HCT116 (cell line): ENCODE measurements around the gene TCF7.

Experiments used
- CTCF ChIP-seq, 3 experiments: fragments of 200-600 bp in 1 of 3; sonication (generic) in 1 of 3; IDR thresholded peaks in 2 of 3; conservative IDR thresholded peaks in 1 of 3; 2 replicates each; pipeline ENCODE4 v1.5.1; 2012 to 2017; ENCODE audit warnings: low read depth in 2 of 3, low read length in 2 of 3, antibody characterized with exemption in 1 of 3, borderline replicate concordance in 1 of 3, control low read depth in 1 of 3, mild to moderate bottlenecking in 1 of 3, mixed read lengths in 1 of 3, mixed run types in 1 of 3, moderate library complexity in 1 of 3; ENCODE audit not compliant: insufficient read depth in 1 of 3
- ELF1 ChIP-seq: IDR thresholded peaks from 2 replicates; pipeline ENCODE4 v1.6.1; 2012; ENCODE audit warnings: low read depth, borderline replicate concordance
- EZH2 ChIP-seq: fragments of 200-600 bp; sonication (generic); IDR thresholded peaks from 2 replicates; pipeline ENCODE4 v1.6.1; 2017; ENCODE audit warnings: antibody characterized with exemption, mixed run types
- EZH2phosphoT487 ChIP-seq: fragments of 200-600 bp; IDR thresholded peaks from 2 replicates; pipeline ENCODE4 v1.6.1; 2018; ENCODE audit warnings: antibody characterized with exemption, borderline replicate concordance
- JUND ChIP-seq: IDR thresholded peaks from 2 replicates; pipeline ENCODE4 v1.6.1; 2012
- POLR2A ChIP-seq: IDR thresholded peaks from 2 replicates; pipeline ENCODE4 v1.7.0; 2011; ENCODE audit warnings: borderline replicate concordance; ENCODE audit not compliant: insufficient read depth, insufficient read length; ENCODE audit errors: extremely low read depth
- POLR2AphosphoS5 ChIP-seq: IDR thresholded peaks from 2 replicates; pipeline ENCODE4 v1.6.1; 2011; ENCODE audit warnings: mild to moderate bottlenecking, low read depth, low read length, moderate library complexity
- RAD21 ChIP-seq: IDR thresholded peaks from 2 replicates; pipeline ENCODE4 v1.6.1; 2012; ENCODE audit warnings: low read depth, mild to moderate bottlenecking
- REST ChIP-seq: IDR thresholded peaks from 2 replicates; pipeline ENCODE4 v1.6.1; 2012; ENCODE audit warnings: low read depth
- SIN3A ChIP-seq: IDR thresholded peaks from 2 replicates; pipeline ENCODE4 v1.6.1; 2012; ENCODE audit warnings: low read depth
- SRF ChIP-seq: IDR thresholded peaks from 2 replicates; pipeline ENCODE4 v1.6.1; 2012; ENCODE audit warnings: low read depth
- YY1 ChIP-seq: IDR thresholded peaks from 2 replicates; pipeline ENCODE4 v1.6.1; 2011; ENCODE audit warnings: low read length, low read depth, moderate library complexity, mild to moderate bottlenecking; ENCODE audit not compliant: insufficient replicate concordance; ENCODE audit errors: extremely low read depth
- ZBTB33 ChIP-seq: IDR thresholded peaks from 2 replicates; pipeline ENCODE4 v1.6.1; 2011; ENCODE audit warnings: mild to moderate bottlenecking, low read length, moderate library complexity; ENCODE audit not compliant: insufficient replicate concordance; ENCODE audit errors: extremely low read depth
- ZFX ChIP-seq: fragments of 450-650 bp; IDR thresholded peaks from 2 replicates; pipeline ENCODE4 v1.6.1; 2017

GRCh38 chr5:134083517-134083916 is 31.0 kb upstream of the TCF7 start:
- TF ChIP-seq EZH2phosphoT487 (no peak), CTCF (IDR thresholded peaks at IDR 0.05 in 2 of 3, conservative IDR thresholded peaks at IDR 0.05 in 1 of 3; ENCODE audit: borderline replicate concordance in 1 of 3, insufficient read depth in 1 of 3, low read depth in 2 of 3, low read length in 2 of 3) (no peak), POLR2AphosphoS5 (no peak), EZH2 (no peak), POLR2A (no peak), ZBTB33 (no peak), JUND (no peak), YY1 (no peak), REST (no peak), SRF (no peak), RAD21 (no peak), SIN3A (no peak), ZFX (no peak), ELF1 (no peak)
